K562 (cell line): Measurements from ENCODE around the gene BUB3. TPM values are rescaled to one million over a fixed set of nuclear protein-coding genes. Genes with fewer than 3 reads are reported as not detected.

ENCODE experiments used
- AFF1 ChIP-seq, 2 experiments: fragments of 450-650 bp; IDR thresholded peaks; 2 replicates each; pipeline ENCODE4 v1.6.1; 2018; ENCODE audit warnings: mild to moderate bottlenecking in 2 of 2, low read depth in 1 of 2; ENCODE audit not compliant: partially characterized antibody in 2 of 2
- BRF1 ChIP-seq: IDR thresholded peaks from 3 replicates; pipeline ENCODE4 v1.6.1; 2011; ENCODE audit warnings: borderline replicate concordance, mild to moderate bottlenecking; ENCODE audit not compliant: insufficient read length; ENCODE audit errors: extremely low read depth
- CBX8 ChIP-seq: fragments of 200-600 bp; sonication (generic); IDR thresholded peaks from 2 replicates; pipeline ENCODE4 v1.6.1; 2012; ENCODE audit warnings: borderline replicate concordance, mixed run types, low read depth, mild to moderate bottlenecking, moderate library complexity, mixed read lengths, low read length, control low read depth, inconsistent platforms; ENCODE audit not compliant: poor library complexity, severe bottlenecking; ENCODE audit errors: extremely low read depth
- CCAR2 ChIP-seq: fragments of 200-400 bp; formaldehyde crosslinking; IDR thresholded peaks from 2 replicates; pipeline ENCODE4 v1.6.1; 2017; ENCODE audit warnings: mild to moderate bottlenecking, low read depth, low read length
- DPF2 ChIP-seq: fragments of 450-650 bp; IDR thresholded peaks from 2 replicates; pipeline ENCODE4 v1.6.1; 2016
- FOXJ3 ChIP-seq: sonication (generic); formaldehyde crosslinking; IDR thresholded peaks from 2 replicates; pipeline ENCODE4 v1.4.0; 2020; ENCODE audit warnings: mild to moderate bottlenecking, missing genetic modification reagents
- HDAC1 ChIP-seq, 2 experiments: fragments of 450-650 bp; IDR thresholded peaks; 2 replicates each; pipeline ENCODE4 v1.6.1; 2016 to 2017; ENCODE audit warnings: inconsistent platforms in 1 of 2, mild to moderate bottlenecking in 1 of 2, moderate library complexity in 1 of 2
- HDAC2 ChIP-seq: fragments of 450-650 bp; IDR thresholded peaks from 2 replicates; pipeline ENCODE4 v1.6.1; 2016; ENCODE audit warnings: mild to moderate bottlenecking
- HDAC8 ChIP-seq: fragments of 450-650 bp; IDR thresholded peaks from 2 replicates; pipeline ENCODE4 v1.6.1; 2016; ENCODE audit warnings: mild to moderate bottlenecking, missing genetic modification characterization, moderate library complexity, missing compliant biosample characterization
- ILF3 ChIP-seq: fragments of 450-650 bp; IDR thresholded peaks from 2 replicates; pipeline ENCODE4 v1.6.1; 2018; ENCODE audit warnings: antibody characterized with exemption, mild to moderate bottlenecking, moderate library complexity, borderline replicate concordance
- JUN ChIP-seq, 2 experiments: sonication (generic) in 1 of 2; formaldehyde crosslinking in 1 of 2; IDR thresholded peaks; 2 replicates each; pipeline versions ENCODE4 v1.6.1 to v1.8.0; 2012 to 2022; ENCODE audit warnings: borderline replicate concordance in 2 of 2, mild to moderate bottlenecking in 2 of 2, improper control_type of control experiment in 1 of 2, low read depth in 1 of 2, low read length in 1 of 2, missing genetic modification reagents in 1 of 2
- KDM2B ChIP-seq: fragments of 250-450 bp; sonication (Bioruptor Pico); IDR thresholded peaks from 2 replicates; pipeline ENCODE4 v1.8.0; 2021; ENCODE audit warnings: mild to moderate bottlenecking, moderate library complexity
- MLLT1 ChIP-seq, 2 experiments: fragments of 450-650 bp; IDR thresholded peaks; 2 replicates each; pipeline ENCODE4 v1.6.1; 2016
- MTF1 ChIP-seq: fragments of 250-450 bp; sonication (Bioruptor Pico); IDR thresholded peaks from 2 replicates; pipeline ENCODE4 v1.9.0; 2021; ENCODE audit warnings: moderate library complexity, mild to moderate bottlenecking, inconsistent platforms, borderline replicate concordance
- NR2C1 ChIP-seq, 2 experiments: fragments of 450-650 bp; IDR thresholded peaks; 2 replicates each; pipeline ENCODE4 v1.6.1; 2017; ENCODE audit warnings: mild to moderate bottlenecking in 2 of 2, antibody characterized with exemption in 1 of 2, inconsistent platforms in 1 of 2, missing compliant biosample characterization in 1 of 2, missing genetic modification characterization in 1 of 2
- RUNX1 ChIP-seq: sonication (generic); IDR thresholded peaks from 2 replicates; pipeline ENCODE4 v1.6.1; 2016; ENCODE audit warnings: antibody characterized with exemption, low read depth
- SIN3B ChIP-seq: fragments of 450-650 bp; IDR thresholded peaks from 2 replicates; pipeline ENCODE4 v1.6.1; 2017; ENCODE audit warnings: low read depth, mild to moderate bottlenecking, moderate library complexity
- ZBTB43 ChIP-seq: sonication (generic); formaldehyde crosslinking; IDR thresholded peaks from 2 replicates; pipeline ENCODE4 v1.8.0; 2023; ENCODE audit warnings: mild to moderate bottlenecking, missing genetic modification reagents
- ZNF134 ChIP-seq: fragments of 250-450 bp; sonication (Bioruptor Pico); conservative IDR thresholded peaks from 2 replicates; pipeline ENCODE4 v1.4.0; 2020
- ZNF316 ChIP-seq: fragments of 450-650 bp; IDR thresholded peaks from 2 replicates; pipeline ENCODE4 v1.6.1; 2016
- polyA plus RNA-seq, 8 experiments: library from polyadenylated mRNA; depleted of rRNA in 4 of 8; stranded (reverse) in 5 of 8; unstranded in 3 of 8; fragments of >200 nt; fragmentation: Nextera tagmentation in 2 of 8; fragmentation: Illumina TruSeq in 1 of 8; extraction: Ambion mirVana in 2 of 8; extraction: Trizol in 1 of 8; gene quantifications; 2 replicates each; pipeline versions ENCODE4 v1.2.1 to v1.2.3, GENCODE V29; 2011 to 2014; ENCODE audit warnings: inconsistent platforms in 1 of 8, missing spikeins in 1 of 8
- total RNA-seq, 7 experiments: library from RNA; depleted of rRNA in 6 of 7; stranded (reverse); fragments of >200 nt in 6 of 7; fragmentation: Illumina TruSeq in 2 of 7; extraction: Trizol in 2 of 7; gene quantifications; 2 replicates each; pipeline versions ENCODE4 v1.2.1 to v1.2.3, GENCODE V29; 2011 to 2021; ENCODE audit warnings: low replicate concordance in 1 of 7
- TF ChIP-seq, protein P1 (sequence below): fragments of 250-450 bp; sonication (Bioruptor Pico); IDR thresholded peaks from 2 replicates; pipeline ENCODE4 v1.5.0; 2021

BUB3 gene
- total and polyA plus RNA-seq, 9 of the 15 experiments (the other 6 are each of a cell fraction or from before 2014, with no cell fraction given): 167 to 761 (median 225) TPM

GRCh38 chr10:123134915-123135414 is 19.2 kb upstream of the BUB3 start (continued):
- TF ChIP-seq AFF1 (IDR thresholded peaks at IDR 0.05; ENCODE audit: low read depth in 1 of 2, partially characterized antibody in 2 of 2) (no peak), HDAC2 (peak; percentile 62; the same call in 1 of the 2 replicates), NR2C1 (IDR thresholded peaks at IDR 0.05) (peak; percentile 89), NR2C1 (tag; IDR thresholded peaks at IDR 0.05) (peak; percentile 94), ILF3 (no peak), DPF2 (peak; percentile 81), HDAC1 (IDR thresholded peaks at IDR 0.05) (peak in 1 of 2 experiments; percentile 75; a peak in 2 of 4 replicates), BRF1 (no peak), KDM2B (no peak), SIN3B (0 out of 2 replicates have a peak, but pooled peaks have one; percentile 42), ZNF316 (no peak), MTF1 (CRISPR knock-in tag) (no peak), MLLT1 (IDR thresholded peaks at IDR 0.05) (peak in 1 of 2 experiments; percentile 53; a peak in 1 of 4 replicates), CCAR2 (no peak), FOXJ3 (CRISPR knock-in tag) (no peak), ZBTB43 (CRISPR knock-in tag) (no peak), JUN (IDR thresholded peaks at IDR 0.05; ENCODE audit: borderline replicate concordance, low read depth, low read length) (0 out of 2 replicates have a peak, but pooled peaks have one; percentile 10), JUN (CRISPR knock-in tag; IDR thresholded peaks at IDR 0.05; ENCODE audit: borderline replicate concordance) (no peak), CBX8 (no peak), RUNX1 (0 out of 2 replicates have a peak, but pooled peaks have one; percentile 65), HDAC8 (tag) (no peak), ZNF134 (CRISPR knock-in tag) (no peak)
- TF ChIP-seq, protein P1, sequence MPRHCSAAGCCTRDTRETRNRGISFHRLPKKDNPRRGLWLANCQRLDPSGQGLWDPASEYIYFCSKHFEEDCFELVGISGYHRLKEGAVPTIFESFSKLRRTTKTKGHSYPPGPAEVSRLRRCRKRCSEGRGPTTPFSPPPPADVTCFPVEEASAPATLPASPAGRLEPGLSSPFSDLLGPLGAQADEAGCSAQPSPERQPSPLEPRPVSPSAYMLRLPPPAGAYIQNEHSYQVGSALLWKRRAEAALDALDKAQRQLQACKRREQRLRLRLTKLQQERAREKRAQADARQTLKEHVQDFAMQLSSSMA (CRISPR knock-in tag): no peak
